Endothelial cell of umbilical vein (primary cell): ENCODE measurements around the gene BNC2.

Experiments
- EZH2 ChIP-seq: IDR thresholded peaks from 2 replicates; pipeline ENCODE4 v1.6.1; 2012; ENCODE audit warnings: borderline replicate concordance, low read depth, mild to moderate bottlenecking, moderate library complexity, low read length, inconsistent platforms; ENCODE audit not compliant: severe bottlenecking
- GATA2 ChIP-seq: IDR thresholded peaks from 2 replicates; pipeline ENCODE4 v1.7.0; 2011; ENCODE audit warnings: low read depth, mild to moderate bottlenecking, moderate library complexity, mixed read lengths, low read length; ENCODE audit not compliant: insufficient read length, insufficient read depth
- JUN ChIP-seq: IDR thresholded peaks from 2 replicates; pipeline ENCODE4 v1.6.1; 2011; ENCODE audit warnings: borderline replicate concordance, low read depth; ENCODE audit not compliant: insufficient read length, insufficient read depth
- MAX ChIP-seq: IDR thresholded peaks from 2 replicates; pipeline ENCODE4 v1.6.1; 2011; ENCODE audit not compliant: insufficient read depth, insufficient read length
- MYC ChIP-seq: IDR thresholded peaks from one replicate; pipeline ENCODE4 v1.6.1; 2011; ENCODE audit warnings: mild to moderate bottlenecking, low read depth, low read length
- POLR2A ChIP-seq: IDR thresholded peaks from 2 replicates; pipeline ENCODE4 v1.6.1; 2012; ENCODE audit warnings: low read depth, mild to moderate bottlenecking, control low read depth, low read length
- POLR2AphosphoS5 ChIP-seq: IDR thresholded peaks from 2 replicates; pipeline ENCODE4 v1.6.1; 2012; ENCODE audit warnings: low read depth, mild to moderate bottlenecking, control low read depth, low read length, moderate library complexity; ENCODE audit not compliant: insufficient read depth
- TF ChIP-seq, protein P1 (sequence below), 2 donors: IDR thresholded peaks; 1 replicate in 1 of 2; 2 replicates in 1 of 2; pipeline ENCODE4 v1.5.1; 2011; ENCODE audit warnings: low read length in 2 of 2, mild to moderate bottlenecking in 2 of 2, moderate library complexity in 2 of 2, control low read depth in 1 of 2, inconsistent platforms in 1 of 2, low read depth in 1 of 2; ENCODE audit not compliant: insufficient read depth in 1 of 2; ENCODE audit errors: extremely low read depth in 1 of 2

DNA sequence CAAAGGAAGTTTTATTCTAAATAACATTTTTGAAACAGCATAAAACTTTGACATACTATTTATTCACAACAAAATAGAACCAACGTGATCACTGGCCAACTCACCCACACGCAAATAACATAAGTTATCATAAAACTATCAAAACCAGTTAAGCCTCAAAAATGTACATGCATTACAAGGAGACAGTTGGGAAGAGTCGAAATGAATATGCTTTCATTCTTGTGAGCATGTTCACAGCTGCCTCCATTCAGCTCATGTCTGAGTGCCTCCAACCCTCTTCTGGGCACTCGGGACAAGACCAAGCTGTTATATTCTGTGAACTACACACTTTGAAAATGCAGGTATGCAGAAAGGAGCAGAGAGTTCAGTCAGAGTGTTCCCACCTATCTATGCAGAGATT lies 284.9 kb downstream of the BNC2 start:
- no peak for TF ChIP-seq MYC
- TF ChIP-seq, protein P1, sequence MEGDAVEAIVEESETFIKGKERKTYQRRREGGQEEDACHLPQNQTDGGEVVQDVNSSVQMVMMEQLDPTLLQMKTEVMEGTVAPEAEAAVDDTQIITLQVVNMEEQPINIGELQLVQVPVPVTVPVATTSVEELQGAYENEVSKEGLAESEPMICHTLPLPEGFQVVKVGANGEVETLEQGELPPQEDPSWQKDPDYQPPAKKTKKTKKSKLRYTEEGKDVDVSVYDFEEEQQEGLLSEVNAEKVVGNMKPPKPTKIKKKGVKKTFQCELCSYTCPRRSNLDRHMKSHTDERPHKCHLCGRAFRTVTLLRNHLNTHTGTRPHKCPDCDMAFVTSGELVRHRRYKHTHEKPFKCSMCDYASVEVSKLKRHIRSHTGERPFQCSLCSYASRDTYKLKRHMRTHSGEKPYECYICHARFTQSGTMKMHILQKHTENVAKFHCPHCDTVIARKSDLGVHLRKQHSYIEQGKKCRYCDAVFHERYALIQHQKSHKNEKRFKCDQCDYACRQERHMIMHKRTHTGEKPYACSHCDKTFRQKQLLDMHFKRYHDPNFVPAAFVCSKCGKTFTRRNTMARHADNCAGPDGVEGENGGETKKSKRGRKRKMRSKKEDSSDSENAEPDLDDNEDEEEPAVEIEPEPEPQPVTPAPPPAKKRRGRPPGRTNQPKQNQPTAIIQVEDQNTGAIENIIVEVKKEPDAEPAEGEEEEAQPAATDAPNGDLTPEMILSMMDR (IDR thresholded peaks at IDR 0.05; ENCODE audit: extremely low read depth in 1 of 2, insufficient read depth in 1 of 2, low read depth in 1 of 2, low read length in 2 of 2), result no peak
- TF ChIP-seq POLR2A, result no peak
- no peak for TF ChIP-seq POLR2AphosphoS5
- no peak for TF ChIP-seq EZH2
- no peak for TF ChIP-seq MAX
- no peak for TF ChIP-seq JUN
- TF ChIP-seq GATA2, result no peak
